ENCODE measurements around the gene FKBP10. TPM values are rescaled to one million over a fixed set of nuclear protein-coding genes. Genes with fewer than 3 reads are reported as not detected.

Gene FKBP10
- total and polyA plus RNA-seq, 2 experiments from 2014 or later, result 88.0 to 290 TPM

DNA sequence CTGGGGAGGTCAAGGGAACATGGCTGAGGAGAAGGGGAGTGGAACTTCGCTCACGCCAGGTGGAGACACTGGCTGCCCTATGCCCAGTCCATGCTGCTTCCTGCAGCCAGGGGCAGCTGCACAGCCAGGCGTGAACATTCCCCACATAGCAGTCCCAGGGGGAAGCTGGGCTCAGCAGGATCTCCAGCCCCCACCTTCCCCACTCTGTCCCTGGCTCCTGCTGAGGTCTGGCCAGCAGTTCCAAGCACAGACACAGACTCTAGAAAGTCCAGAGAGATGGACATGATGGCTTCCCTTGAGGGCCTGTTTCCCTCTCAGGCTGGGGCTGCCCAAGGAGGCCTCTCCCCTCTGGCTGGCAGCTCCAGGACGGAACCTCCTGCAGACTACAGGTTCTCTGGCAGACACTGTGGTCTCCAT lies 35.6 kb upstream of the FKBP10 start:
- H3K36me3 ChIP-seq (replicated peaks; ENCODE audit: insufficient read depth, low read depth), result no peaks in the 10 kb centered on the region
- no peak for DNase-seq (ENCODE audit: low spot score)
- no peaks in the 10 kb centered on the region for H3K9me2 ChIP-seq (replicated peaks; ENCODE audit: insufficient read depth)
- peak overlapping the region; percentile 61 for H3K4me2 ChIP-seq
- peaks cover 62% of the 10 kb centered on the region for H3K4me1 ChIP-seq (ENCODE audit: insufficient read depth)
- peak overlapping the region; percentile 79 for H3K27ac ChIP-seq
- H3K9me3 ChIP-seq (ENCODE audit: low read depth), result no peaks in the 10 kb centered on the region
- TF ChIP-seq, protein P1, sequence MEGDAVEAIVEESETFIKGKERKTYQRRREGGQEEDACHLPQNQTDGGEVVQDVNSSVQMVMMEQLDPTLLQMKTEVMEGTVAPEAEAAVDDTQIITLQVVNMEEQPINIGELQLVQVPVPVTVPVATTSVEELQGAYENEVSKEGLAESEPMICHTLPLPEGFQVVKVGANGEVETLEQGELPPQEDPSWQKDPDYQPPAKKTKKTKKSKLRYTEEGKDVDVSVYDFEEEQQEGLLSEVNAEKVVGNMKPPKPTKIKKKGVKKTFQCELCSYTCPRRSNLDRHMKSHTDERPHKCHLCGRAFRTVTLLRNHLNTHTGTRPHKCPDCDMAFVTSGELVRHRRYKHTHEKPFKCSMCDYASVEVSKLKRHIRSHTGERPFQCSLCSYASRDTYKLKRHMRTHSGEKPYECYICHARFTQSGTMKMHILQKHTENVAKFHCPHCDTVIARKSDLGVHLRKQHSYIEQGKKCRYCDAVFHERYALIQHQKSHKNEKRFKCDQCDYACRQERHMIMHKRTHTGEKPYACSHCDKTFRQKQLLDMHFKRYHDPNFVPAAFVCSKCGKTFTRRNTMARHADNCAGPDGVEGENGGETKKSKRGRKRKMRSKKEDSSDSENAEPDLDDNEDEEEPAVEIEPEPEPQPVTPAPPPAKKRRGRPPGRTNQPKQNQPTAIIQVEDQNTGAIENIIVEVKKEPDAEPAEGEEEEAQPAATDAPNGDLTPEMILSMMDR (IDR thresholded peaks at IDR 0.05; ENCODE audit: poor library complexity), result peak; percentile 5
- TF ChIP-seq EZH2 (IDR thresholded peaks at IDR 0.05; ENCODE audit: borderline replicate concordance), result no peak
- H4K20me1 ChIP-seq (ENCODE audit: insufficient read depth, poor library complexity, severe bottlenecking), result peaks cover 91% of the 10 kb centered on the region
- peaks cover 93% of the 10 kb centered on the region for H3K79me2 ChIP-seq
- WGBS (ENCODE audit: low lambda C conversion rate, missing lambda C conversion rate), result 69% methylated on average over 4 of the region's 4 CpGs
- no peaks in the 10 kb centered on the region for H3K27me3 ChIP-seq
- no peak overlapping the region for H2AFZ ChIP-seq
- no peak overlapping the region for H3K4me3 ChIP-seq

DNA sequence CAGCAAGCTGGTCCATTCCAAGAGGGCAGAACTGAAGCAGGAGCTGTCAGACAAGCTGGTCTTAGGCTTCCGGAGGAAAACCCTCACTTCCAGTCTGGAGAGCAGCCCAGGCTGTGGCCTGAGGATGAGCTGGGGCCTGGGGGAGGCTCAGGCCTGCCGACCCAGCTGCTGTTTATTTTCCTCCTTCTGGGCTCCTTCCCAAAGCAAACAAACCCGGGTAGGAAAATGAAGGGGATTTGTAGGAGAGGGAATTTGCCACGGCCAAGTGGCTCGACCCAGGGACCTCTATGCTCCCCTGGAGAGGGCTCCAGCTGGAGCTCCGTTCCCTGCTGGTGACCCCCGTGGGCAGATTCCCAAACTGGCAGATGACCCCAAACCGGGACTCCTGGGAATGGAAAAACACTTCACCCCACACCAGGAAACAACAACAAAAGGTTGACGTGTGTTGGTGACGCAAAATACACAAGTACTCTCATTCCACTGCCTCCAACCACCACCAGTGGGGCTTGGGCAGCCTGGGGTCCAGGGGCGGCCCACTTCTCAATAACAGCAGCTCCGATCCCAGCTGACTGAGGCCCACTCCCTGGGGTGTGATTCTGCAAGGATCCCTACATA lies 35.1 kb upstream of the FKBP10 start:
- no peaks in the 10 kb centered on the region for H3K9me3 ChIP-seq (ENCODE audit: low read depth)
- peaks cover 59% of the 10 kb centered on the region for H3K4me1 ChIP-seq (ENCODE audit: insufficient read depth)
- peak overlapping the region; percentile 79 for H3K27ac ChIP-seq
- H4K20me1 ChIP-seq (ENCODE audit: insufficient read depth, poor library complexity, severe bottlenecking), result peaks cover 91% of the 10 kb centered on the region
- TF ChIP-seq EZH2phosphoT487 (IDR thresholded peaks at IDR 0.05; ENCODE audit: low read depth, severe bottlenecking, unreplicated experiment) (no peak), EZH2 (IDR thresholded peaks at IDR 0.05; ENCODE audit: borderline replicate concordance) (no peak)
- TF ChIP-seq, protein P1 (IDR thresholded peaks at IDR 0.05; ENCODE audit: poor library complexity), result no peak
- peak; percentile 60 for DNase-seq (ENCODE audit: low spot score)
- H2AFZ ChIP-seq, result no peak overlapping the region
- peak overlapping the region; percentile 61 for H3K4me2 ChIP-seq
- no peaks in the 10 kb centered on the region for H3K27me3 ChIP-seq
- no peaks in the 10 kb centered on the region for H3K9me2 ChIP-seq (replicated peaks; ENCODE audit: insufficient read depth)
- H3K36me3 ChIP-seq (replicated peaks; ENCODE audit: insufficient read depth, low read depth), result no peaks in the 10 kb centered on the region
- H3K4me3 ChIP-seq, result no peak overlapping the region
- peaks cover 93% of the 10 kb centered on the region for H3K79me2 ChIP-seq
- WGBS (ENCODE audit: low lambda C conversion rate, missing lambda C conversion rate), result 52% methylated on average over 12 of the region's 12 CpGs

DNA sequence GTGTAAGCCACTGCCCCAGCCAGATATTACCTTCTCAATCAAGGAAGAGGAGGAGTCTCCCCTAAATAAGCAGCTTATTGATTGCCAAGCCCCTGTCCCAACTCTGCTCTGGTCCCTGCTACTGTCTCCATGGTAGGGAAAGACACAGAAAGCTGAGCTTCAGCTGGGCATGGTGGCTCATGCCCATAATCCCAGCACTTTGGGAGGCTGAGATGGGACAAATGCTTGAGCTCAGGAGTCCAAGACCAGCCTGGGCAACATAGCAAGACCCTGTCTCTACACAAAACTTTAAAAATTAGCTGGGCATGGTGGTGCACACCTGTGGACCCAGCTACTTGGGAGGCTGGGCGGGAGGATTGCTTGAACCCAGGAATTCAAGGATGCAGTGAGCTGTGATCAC lies 32.9 kb upstream of the FKBP10 start:
- 92% methylated on average over 1 of the region's 1 CpG for WGBS (ENCODE audit: low lambda C conversion rate, missing lambda C conversion rate)
- no peaks in the 10 kb centered on the region for H3K36me3 ChIP-seq (replicated peaks; ENCODE audit: insufficient read depth, low read depth)

More for the DNA sequence above, 32.9 kb upstream of the FKBP10 start:
- H3K4me3 ChIP-seq, result no peak overlapping the region
- H4K20me1 ChIP-seq (ENCODE audit: insufficient read depth, poor library complexity, severe bottlenecking), result peaks cover 93% of the 10 kb centered on the region
- H3K4me2 ChIP-seq, result no peak overlapping the region
- TF ChIP-seq EZH2 (IDR thresholded peaks at IDR 0.05; ENCODE audit: borderline replicate concordance) (no peak), EZH2phosphoT487 (IDR thresholded peaks at IDR 0.05; ENCODE audit: low read depth, severe bottlenecking, unreplicated experiment) (no peak)
- TF ChIP-seq, protein P1 (IDR thresholded peaks at IDR 0.05; ENCODE audit: poor library complexity), result no peak
- no peak overlapping the region for H2AFZ ChIP-seq
- no peak overlapping the region for H3K27ac ChIP-seq
- H3K79me2 ChIP-seq, result peaks cover 96% of the 10 kb centered on the region
- no peak for DNase-seq (ENCODE audit: low spot score)
- H3K4me1 ChIP-seq (ENCODE audit: insufficient read depth), result peaks cover 40% of the 10 kb centered on the region
- no peaks in the 10 kb centered on the region for H3K9me2 ChIP-seq (replicated peaks; ENCODE audit: insufficient read depth)
- H3K27me3 ChIP-seq, result no peaks in the 10 kb centered on the region
- no peaks in the 10 kb centered on the region for H3K9me3 ChIP-seq (ENCODE audit: low read depth)

Data from hepatocyte (in vitro differentiated cells).